ENCODE results near the gene RIPK3. TPM values are rescaled to one million over a fixed set of nuclear protein-coding genes. Genes with fewer than 3 reads are reported as not detected.
A peak's percentile ranks its signal among the peaks of the same experiment; 100 is the strongest.

Gene RIPK3
- total and polyA plus RNA-seq, 2 experiments from 2014 or later, result 0.32 to 1.5 TPM

DNA sequence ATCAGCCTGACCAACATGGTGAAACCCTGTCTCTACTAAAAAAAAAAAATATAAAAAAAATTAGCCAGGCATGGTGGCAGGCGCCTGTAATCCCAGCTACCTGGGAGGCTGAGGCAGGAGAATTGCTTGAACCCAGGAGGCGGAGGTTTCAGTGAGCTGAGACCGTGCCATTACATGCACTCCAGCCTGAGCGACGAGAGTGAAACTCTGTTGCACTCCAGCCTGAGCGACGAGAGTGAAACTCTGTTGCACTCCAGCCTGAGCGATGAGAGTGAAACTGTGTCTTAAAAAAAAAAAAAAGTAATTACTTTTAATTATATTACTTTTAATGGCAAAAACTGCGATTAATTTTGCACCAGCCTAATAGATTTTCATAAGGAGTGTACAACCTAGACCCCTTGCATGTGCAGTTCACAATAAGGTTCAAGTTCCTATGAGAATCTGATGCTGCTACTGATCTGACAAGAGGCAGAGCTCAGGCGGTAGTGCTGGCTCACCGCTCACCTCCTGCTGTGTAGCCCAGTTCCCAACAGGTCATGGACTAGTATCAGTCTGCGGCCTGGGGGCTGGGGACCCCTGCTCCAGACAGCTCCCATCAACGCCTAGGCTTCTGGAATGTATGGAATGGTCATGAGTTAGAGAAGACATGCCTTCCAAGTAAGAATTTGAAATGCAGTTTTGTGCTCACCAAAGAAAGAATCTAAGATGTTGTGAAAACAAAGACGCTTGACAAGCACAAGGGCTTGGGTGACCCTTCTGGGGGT is 18.4 kb downstream of the RIPK3 start:
- ATAC-seq (peak; percentile 47), DNase-seq (ENCODE audit: low spot score) (peak; percentile 32)
- H3K4me1 Mint-ChIP-seq, result peaks cover 2% of the 10 kb centered on the region; the same call in 1 of the 3 replicates
- no peaks in the 10 kb centered on the region for H3K36me3 ChIP-seq (ENCODE audit: insufficient read depth)
- H3K36me3 Mint-ChIP-seq (ENCODE audit: low read depth), result no peaks in the 10 kb centered on the region; the same call in 2 of the 3 replicates
- no peaks in the 10 kb centered on the region for H3K9me3 Mint-ChIP-seq
- no peaks in the 10 kb centered on the region for H4K20me1 ChIP-seq (replicated peaks; ENCODE audit: insufficient read depth)
- H3K4me1 ChIP-seq (ENCODE audit: insufficient read depth), result no peaks in the 10 kb centered on the region
- TF ChIP-seq ZNF331 (CRISPR knock-in tag; IDR thresholded peaks at IDR 0.05; ENCODE audit: low read depth) (no peak), EZH2phosphoT487 (IDR thresholded peaks at IDR 0.05; ENCODE audit: unreplicated experiment) (no peak), POLR2AphosphoS5 (IDR thresholded peaks at IDR 0.05; ENCODE audit: low read depth) (no peak), NANOG (IDR thresholded peaks at IDR 0.05; ENCODE audit: borderline replicate concordance) (no peak), JUNB (IDR thresholded peaks at IDR 0.05; ENCODE audit: unreplicated experiment) (no peak), ZNF114 (CRISPR knock-in tag; IDR thresholded peaks at IDR 0.05) (no peak), EZH2 (IDR thresholded peaks at IDR 0.05; ENCODE audit: low read depth, unreplicated experiment) (no peak), CREB1 (CRISPR knock-in tag; IDR thresholded peaks at IDR 0.05; ENCODE audit: low read depth) (no peak), STAT1 (IDR thresholded peaks at IDR 0.05; ENCODE audit: unreplicated experiment) (no peak)
- TF ChIP-seq, protein P1, sequence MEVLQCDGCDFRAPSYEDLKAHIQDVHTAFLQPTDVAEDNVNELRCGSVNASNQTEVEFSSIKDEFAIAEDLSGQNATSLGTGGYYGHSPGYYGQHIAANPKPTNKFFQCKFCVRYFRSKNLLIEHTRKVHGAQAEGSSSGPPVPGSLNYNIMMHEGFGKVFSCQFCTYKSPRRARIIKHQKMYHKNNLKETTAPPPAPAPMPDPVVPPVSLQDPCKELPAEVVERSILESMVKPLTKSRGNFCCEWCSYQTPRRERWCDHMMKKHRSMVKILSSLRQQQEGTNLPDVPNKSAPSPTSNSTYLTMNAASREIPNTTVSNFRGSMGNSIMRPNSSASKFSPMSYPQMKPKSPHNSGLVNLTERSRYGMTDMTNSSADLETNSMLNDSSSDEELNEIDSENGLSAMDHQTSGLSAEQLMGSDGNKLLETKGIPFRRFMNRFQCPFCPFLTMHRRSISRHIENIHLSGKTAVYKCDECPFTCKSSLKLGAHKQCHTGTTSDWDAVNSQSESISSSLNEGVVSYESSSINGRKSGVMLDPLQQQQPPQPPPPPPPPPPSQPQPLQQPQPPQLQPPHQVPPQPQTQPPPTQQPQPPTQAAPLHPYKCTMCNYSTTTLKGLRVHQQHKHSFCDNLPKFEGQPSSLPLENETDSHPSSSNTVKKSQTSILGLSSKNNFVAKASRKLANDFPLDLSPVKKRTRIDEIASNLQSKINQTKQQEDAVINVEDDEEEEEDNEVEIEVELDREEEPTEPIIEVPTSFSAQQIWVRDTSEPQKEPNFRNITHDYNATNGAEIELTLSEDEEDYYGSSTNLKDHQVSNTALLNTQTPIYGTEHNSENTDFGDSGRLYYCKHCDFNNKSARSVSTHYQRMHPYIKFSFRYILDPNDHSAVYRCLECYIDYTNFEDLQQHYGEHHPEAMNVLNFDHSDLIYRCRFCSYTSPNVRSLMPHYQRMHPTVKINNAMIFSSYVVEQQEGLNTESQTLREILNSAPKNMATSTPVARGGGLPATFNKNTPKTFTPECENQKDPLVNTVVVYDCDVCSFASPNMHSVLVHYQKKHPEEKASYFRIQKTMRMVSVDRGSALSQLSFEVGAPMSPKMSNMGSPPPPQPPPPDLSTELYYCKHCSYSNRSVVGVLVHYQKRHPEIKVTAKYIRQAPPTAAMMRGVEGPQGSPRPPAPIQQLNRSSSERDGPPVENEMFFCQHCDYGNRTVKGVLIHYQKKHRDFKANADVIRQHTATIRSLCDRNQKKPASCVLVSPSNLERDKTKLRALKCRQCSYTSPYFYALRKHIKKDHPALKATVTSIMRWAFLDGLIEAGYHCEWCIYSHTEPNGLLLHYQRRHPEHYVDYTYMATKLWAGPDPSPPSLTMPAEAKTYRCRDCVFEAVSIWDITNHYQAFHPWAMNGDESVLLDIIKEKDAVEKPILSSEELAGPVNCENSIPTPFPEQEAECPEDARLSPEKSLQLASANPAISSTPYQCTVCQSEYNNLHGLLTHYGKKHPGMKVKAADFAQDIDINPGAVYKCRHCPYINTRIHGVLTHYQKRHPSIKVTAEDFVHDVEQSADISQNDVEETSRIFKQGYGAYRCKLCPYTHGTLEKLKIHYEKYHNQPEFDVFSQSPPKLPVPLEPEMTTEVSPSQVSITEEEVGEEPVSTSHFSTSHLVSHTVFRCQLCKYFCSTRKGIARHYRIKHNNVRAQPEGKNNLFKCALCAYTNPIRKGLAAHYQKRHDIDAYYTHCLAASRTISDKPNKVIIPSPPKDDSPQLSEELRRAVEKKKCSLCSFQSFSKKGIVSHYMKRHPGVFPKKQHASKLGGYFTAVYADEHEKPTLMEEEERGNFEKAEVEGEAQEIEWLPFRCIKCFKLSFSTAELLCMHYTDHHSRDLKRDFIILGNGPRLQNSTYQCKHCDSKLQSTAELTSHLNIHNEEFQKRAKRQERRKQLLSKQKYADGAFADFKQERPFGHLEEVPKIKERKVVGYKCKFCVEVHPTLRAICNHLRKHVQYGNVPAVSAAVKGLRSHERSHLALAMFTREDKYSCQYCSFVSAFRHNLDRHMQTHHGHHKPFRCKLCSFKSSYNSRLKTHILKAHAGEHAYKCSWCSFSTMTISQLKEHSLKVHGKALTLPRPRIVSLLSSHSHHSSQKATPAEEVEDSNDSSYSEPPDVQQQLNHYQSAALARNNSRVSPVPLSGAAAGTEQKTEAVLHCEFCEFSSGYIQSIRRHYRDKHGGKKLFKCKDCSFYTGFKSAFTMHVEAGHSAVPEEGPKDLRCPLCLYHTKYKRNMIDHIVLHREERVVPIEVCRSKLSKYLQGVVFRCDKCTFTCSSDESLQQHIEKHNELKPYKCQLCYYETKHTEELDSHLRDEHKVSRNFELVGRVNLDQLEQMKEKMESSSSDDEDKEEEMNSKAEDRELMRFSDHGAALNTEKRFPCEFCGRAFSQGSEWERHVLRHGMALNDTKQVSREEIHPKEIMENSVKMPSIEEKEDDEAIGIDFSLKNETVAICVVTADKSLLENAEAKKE (CRISPR knock-in tag; IDR thresholded peaks at IDR 0.05), result no peak
- TF ChIP-seq, protein P2, sequence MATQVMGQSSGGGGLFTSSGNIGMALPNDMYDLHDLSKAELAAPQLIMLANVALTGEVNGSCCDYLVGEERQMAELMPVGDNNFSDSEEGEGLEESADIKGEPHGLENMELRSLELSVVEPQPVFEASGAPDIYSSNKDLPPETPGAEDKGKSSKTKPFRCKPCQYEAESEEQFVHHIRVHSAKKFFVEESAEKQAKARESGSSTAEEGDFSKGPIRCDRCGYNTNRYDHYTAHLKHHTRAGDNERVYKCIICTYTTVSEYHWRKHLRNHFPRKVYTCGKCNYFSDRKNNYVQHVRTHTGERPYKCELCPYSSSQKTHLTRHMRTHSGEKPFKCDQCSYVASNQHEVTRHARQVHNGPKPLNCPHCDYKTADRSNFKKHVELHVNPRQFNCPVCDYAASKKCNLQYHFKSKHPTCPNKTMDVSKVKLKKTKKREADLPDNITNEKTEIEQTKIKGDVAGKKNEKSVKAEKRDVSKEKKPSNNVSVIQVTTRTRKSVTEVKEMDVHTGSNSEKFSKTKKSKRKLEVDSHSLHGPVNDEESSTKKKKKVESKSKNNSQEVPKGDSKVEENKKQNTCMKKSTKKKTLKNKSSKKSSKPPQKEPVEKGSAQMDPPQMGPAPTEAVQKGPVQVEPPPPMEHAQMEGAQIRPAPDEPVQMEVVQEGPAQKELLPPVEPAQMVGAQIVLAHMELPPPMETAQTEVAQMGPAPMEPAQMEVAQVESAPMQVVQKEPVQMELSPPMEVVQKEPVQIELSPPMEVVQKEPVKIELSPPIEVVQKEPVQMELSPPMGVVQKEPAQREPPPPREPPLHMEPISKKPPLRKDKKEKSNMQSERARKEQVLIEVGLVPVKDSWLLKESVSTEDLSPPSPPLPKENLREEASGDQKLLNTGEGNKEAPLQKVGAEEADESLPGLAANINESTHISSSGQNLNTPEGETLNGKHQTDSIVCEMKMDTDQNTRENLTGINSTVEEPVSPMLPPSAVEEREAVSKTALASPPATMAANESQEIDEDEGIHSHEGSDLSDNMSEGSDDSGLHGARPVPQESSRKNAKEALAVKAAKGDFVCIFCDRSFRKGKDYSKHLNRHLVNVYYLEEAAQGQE (IDR thresholded peaks at IDR 0.05; ENCODE audit: unreplicated experiment), result no peak
- TF ChIP-seq, protein P3, sequence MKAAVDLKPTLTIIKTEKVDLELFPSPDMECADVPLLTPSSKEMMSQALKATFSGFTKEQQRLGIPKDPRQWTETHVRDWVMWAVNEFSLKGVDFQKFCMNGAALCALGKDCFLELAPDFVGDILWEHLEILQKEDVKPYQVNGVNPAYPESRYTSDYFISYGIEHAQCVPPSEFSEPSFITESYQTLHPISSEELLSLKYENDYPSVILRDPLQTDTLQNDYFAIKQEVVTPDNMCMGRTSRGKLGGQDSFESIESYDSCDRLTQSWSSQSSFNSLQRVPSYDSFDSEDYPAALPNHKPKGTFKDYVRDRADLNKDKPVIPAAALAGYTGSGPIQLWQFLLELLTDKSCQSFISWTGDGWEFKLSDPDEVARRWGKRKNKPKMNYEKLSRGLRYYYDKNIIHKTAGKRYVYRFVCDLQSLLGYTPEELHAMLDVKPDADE (IDR thresholded peaks at IDR 0.05), result no peak
- TF ChIP-seq, protein P4, sequence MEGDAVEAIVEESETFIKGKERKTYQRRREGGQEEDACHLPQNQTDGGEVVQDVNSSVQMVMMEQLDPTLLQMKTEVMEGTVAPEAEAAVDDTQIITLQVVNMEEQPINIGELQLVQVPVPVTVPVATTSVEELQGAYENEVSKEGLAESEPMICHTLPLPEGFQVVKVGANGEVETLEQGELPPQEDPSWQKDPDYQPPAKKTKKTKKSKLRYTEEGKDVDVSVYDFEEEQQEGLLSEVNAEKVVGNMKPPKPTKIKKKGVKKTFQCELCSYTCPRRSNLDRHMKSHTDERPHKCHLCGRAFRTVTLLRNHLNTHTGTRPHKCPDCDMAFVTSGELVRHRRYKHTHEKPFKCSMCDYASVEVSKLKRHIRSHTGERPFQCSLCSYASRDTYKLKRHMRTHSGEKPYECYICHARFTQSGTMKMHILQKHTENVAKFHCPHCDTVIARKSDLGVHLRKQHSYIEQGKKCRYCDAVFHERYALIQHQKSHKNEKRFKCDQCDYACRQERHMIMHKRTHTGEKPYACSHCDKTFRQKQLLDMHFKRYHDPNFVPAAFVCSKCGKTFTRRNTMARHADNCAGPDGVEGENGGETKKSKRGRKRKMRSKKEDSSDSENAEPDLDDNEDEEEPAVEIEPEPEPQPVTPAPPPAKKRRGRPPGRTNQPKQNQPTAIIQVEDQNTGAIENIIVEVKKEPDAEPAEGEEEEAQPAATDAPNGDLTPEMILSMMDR (conservative IDR thresholded peaks at IDR 0.05; ENCODE audit: low read depth in 2 of 2), result no peak
- peaks cover 53% of the 10 kb centered on the region for H3K27me3 ChIP-seq (ENCODE audit: insufficient read depth)
- H3K27ac ChIP-seq (ENCODE audit: low read depth), result no peak overlapping the region
- no peak overlapping the region for H3K4me3 Mint-ChIP-seq
- peaks cover 29% of the 10 kb centered on the region for H3K27me3 Mint-ChIP-seq (ENCODE audit: insufficient read depth, low read depth, poor library complexity)
- H3K9me2 ChIP-seq (ENCODE audit: insufficient read depth), result no peaks in the 10 kb centered on the region
- no peak overlapping the region for H3K27ac Mint-ChIP-seq
- no peak overlapping the region for H2AFZ ChIP-seq
- no peak overlapping the region for H3K4me3 ChIP-seq
- no peaks in the 10 kb centered on the region for H3K79me2 ChIP-seq (replicated peaks; ENCODE audit: insufficient read depth)
- no peak overlapping the region for H3K4me2 ChIP-seq
- no peaks in the 10 kb centered on the region for H3F3A ChIP-seq (replicated peaks; ENCODE audit: low read depth)
